ENCODE data around the gene SRPK3.
A peak's percentile ranks its signal among the peaks of the same experiment; 100 is the strongest.
"Not testable (repeated sequence)": the region's sequence is repeated elsewhere in the genome, so short reads cannot be mapped to it uniquely, and the experiment has no call there.

Gene SRPK3

DNA sequence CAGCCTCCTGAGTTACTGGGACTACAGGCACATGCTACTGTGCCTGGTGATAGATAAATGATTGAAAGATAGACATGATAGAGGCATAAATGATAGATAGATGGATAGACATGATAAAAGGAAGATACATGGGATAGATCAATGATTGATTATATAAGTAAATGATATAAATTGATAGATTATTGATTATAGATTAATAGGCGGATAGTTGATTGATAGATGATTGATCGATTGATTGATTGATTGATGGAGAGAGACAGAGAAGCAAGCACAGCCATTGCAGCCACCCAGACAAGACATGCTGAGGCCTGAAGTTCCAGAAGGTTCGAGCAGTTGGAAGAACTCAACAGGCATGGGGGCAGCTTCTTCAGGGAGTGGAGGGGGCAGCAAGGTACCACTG lies 34.5 kb upstream of the SRPK3 start:
- DNase-seq (ENCODE audit: low read depth in 2 of 2) = no peak

DNA sequence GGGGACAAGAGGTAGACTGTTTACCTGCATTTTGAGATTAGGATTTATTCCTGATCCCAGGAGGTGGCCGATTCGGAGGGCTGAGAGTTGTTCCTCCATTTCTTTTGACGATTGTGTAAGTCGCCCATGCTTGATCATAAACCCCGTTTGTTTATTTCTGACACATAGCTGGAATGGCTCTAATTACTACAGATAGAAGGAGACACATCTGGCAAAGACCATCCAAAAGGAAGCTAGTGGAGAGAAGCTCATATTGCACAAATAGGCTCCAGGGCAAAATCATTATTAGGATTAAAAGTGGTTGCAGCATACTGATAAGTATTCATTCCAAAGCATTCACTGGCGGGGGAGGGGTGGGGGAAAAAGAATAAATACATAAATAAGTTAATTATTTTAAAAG lies 33.9 kb upstream of the SRPK3 start:
- not testable (repeated sequence) for DNase-seq (ENCODE audit: low read depth in 2 of 2)

GRCh38 chrX:153749017-153749416 lies 31.8 kb upstream of the SRPK3 start:
- not testable (repeated sequence) for DNase-seq (ENCODE audit: low read depth in 2 of 2)

GRCh38 chrX:153750127-153750774 lies 30.6 kb upstream of the SRPK3 start:
- no peak for DNase-seq (ENCODE audit: low read depth in 2 of 2)

GRCh38 chrX:153755136-153755535 lies 25.7 kb upstream of the SRPK3 start:
- DNase-seq (ENCODE audit: low read depth in 2 of 2) = no peak

DNA sequence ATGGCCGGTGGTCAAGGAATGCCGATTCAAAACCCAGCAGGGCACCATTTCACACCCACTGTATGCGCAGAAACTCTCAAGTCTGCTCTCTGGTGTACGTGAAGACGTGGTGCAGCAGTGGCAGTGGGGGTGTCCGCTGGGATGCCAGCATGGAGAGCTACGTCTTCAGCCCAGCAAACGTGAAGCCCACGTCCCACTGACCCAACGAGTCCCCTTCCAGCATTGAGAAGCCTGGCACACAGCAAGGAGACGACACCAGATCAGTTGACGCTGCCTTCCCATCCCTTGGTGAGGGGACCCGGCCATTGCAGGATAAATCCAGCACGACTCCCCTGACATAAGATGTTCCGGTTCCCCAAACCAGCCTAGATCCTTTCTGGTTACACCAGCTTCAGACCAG lies 19.0 kb upstream of the SRPK3 start:
- DNase-seq (ENCODE audit: low read depth in 2 of 2) = no peak

- DNase-seq (ENCODE audit: low read depth in 2 of 2) = no peak
These were observed 18.1 kb upstream of the SRPK3 start for GRCh38 chrX:153762626-153763173.

- DNase-seq (ENCODE audit: low read depth in 2 of 2) = no peak
These were observed 17.4 kb upstream of the SRPK3 start for GRCh38 chrX:153763298-153763932.

DNA sequence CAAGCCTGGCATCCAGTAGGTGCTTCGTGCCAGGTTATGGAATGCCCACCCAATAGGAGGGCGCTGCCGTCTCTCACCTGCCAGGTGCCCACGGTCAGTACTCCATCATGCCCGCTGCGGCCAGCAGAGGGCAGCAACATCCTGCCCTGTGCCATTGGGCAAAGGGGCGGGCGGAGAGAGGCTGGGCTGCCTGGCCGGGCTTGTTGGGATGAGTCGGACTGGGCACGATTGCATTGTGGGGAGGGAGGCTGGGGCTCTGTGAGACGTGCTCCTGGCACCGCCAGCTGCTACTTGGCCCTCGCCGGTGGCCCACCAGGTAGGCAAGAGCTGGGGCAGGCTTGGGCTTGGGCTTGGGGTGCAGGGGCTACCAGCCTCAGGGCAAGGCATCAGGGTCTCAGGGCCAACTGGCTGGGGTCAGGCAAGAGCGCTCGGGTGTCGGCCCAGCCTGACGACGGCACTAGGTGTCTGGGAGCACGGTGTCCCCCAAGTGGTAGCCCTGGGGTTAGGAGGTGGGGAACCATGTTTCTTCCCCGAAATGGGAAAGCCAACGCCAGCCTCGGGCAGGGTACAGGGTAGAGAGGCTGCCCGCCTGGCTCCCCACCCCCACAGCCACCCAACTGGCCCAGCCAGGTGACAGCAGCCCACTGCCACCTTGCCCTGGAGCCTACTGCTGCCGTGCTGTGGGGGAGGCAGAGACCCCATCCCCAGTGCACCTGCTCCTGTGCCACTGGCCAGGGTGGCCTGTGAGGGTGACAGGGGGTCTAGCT lies 16.7 kb upstream of the SRPK3 start, which contains the start of gene PLXNB3:
PLXNB3 (plus strand) TSS at position 261 of the 767 bp plus-strand sequence. CDS start 1,287 bp downstream, outside the sequence.
- peak; percentile 38 to 51 for DNase-seq (ENCODE audit: low read depth in 2 of 2)

- no peak for DNase-seq (ENCODE audit: low read depth in 2 of 2)
These were observed 16.1 kb upstream of the SRPK3 start for GRCh38 chrX:153764786-153765137.

DNA sequence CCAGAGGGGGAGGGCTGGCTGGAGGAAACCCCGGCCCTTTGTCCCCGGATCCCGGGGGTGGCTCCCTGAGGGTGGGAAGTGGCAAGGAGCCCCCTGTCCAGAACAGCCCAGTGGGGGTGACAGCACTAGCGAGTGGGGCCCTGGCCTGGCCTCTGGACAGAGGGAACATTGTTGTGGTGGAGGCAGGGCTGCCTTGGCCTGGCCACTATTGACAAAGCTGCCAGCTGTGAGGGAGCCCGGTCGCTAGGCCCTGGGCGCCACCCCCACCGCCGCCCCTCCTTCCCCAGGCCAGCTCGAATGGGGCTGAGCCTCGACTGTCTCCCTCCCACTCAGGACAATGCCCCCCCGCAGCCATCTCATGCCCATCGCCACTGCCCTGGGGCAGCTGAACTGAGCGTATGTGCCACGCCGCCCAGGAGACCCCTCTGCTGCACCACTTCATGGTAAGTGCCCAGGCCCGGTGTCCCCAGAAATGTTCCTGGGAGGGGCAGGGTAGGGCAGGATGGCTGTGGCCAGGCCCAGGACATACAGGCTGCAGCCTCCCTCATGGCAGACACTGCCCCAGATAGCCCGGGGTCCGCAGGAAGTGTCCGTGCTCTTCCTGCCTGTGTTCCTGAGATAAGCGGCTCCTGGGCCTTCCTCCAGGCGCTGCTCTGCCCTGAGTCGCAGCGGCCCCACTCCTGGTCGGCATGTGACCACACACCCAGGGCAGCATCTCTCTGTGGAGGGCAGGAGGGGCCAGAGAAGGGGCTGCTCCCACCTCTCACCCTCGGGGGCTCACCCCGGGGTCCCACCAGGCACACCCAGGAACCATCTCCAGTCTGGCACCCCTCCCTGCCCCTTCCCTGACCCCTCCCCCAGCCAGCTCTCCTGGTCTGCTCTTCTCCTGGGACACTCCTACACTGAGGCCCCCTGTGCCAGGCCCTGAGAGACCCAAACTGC lies 15.4 kb upstream of the SRPK3 start:
- DNase-seq (ENCODE audit: low read depth in 2 of 2) = no peak

DNA sequence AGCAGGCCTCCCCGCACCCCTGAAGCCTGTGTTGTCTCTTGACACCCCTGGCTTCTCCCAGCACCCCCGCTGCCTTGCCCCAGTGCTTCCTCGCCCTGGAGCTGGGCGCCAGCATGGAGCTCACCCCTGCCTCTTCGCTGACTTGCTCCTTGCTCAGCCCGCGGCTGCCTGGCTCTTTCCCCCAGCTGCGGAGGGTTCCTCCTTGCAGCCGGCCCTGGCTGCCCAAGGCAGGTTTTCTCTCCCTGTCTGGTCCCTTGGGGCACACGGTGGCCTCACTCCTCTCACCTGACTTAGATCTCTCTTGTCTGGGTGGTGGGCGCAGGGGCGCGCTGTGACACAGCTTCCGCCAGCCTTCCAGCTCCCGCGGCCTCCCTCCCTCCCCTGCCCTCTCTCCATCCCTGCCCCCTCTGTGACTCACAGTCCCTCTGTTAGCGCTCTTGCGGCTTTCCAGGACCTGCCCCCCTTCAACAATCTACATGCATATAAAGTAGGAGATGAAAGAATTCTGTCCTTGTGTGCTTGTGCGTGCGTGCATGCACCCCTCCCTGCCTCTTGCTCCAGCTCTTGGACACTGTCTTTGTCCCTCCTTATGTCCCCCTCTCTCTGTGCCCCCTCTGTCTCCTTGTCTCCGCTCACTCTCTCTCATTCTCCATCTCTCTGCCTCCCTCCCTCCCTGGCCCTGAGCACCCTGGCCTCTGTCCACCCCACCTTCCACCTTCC lies 14.6 kb upstream of the SRPK3 start:
- no peak for DNase-seq (ENCODE audit: low read depth in 2 of 2)

GRCh38 chrX:153766871-153767673 lies 13.8 kb upstream of the SRPK3 start:
- no peak for DNase-seq (ENCODE audit: low read depth in 2 of 2)

DNA sequence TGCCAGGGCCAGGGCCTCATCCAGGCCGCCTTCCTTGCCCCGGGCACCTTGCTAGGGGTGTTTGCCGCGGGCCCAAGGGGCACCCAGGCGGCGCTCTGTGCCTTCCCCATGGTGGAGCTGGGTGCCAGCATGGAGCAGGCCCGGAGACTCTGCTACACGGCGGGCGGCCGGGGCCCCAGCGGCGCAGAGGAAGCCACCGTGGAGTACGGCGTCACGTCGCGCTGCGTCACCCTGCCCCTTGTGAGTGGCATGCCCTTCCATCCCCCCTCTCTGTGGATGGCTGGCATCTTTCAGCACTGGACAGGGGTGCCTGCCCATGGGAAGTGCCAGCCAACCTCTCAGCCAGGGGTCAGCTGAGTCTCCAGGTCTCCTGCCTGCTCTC lies 13.2 kb upstream of the SRPK3 start:
- no peak for DNase-seq (ENCODE audit: low read depth in 2 of 2)

DNA sequence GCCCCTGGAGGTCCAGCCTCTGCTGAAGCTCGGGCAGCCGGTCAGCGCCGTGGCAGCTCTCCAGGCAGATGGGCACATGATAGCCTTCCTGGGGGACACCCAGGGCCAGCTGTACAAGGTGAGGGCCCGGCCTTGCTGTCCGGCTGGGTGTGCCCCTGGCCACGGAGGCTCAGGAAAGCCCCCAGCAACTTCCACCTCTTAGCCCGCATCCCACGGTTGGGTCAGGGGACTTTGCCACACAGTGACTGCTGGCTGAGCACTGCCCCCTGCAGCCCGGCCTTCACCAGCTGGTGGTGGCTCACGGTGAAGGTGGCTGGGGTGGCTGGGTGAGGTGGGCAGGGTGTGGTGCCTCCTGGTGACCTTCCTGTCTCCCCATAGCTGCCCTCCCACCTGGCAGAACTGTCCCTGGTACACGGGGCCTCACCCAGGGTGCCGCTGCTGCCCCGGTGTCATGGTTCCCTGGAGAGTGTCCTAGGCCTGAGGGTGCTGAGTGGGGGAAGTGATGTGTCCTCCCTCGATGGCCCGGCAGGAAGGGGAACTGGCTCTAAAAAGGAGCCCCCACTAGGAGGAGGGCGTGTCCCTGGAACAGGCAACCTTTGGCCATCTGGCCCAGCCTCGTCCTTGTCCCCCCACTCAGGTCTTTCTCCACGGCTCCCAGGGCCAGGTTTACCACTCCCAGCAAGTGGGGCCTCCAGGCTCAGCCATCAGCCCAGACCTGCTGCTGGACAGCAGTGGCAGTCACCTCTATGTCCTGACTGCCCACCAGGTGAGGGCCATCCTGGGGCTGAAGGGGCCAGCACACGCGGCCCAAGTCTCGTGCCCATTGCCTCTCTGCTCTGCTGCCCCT lies 12.3 kb upstream of the SRPK3 start:
- no peak for DNase-seq (ENCODE audit: low read depth in 2 of 2)

DNA sequence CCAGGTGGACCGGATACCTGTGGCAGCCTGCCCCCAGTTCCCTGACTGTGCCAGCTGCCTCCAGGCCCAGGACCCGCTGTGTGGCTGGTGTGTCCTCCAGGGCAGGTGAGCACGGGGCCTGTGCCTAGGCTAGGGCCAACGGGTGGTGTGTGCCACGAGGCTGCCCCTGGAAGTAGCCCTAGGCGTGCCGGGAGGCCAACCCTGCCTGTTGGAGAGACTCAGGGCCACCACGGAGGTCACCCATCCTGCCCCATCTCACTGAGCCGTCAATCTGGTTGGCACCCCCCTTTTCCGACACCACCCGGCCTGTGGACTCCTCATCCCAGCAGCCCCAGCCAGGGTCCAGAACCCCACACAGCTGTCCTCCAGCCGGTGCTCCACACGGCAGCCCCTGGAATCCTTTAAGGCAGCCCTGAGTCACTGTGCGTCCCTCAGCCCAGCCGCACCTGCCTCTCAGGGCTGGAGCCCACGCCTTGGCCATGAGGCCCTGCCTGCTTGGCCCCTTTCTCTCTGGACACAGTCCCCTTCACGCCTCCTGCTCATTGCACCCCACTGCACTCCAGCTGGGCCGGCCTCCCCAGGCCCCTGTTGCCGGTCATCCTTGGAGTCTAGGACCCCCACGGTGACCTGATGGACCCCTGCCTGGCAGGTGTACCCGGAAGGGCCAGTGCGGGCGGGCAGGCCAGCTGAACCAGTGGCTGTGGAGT lies 11.5 kb upstream of the SRPK3 start:
- no peak for DNase-seq (ENCODE audit: low read depth in 2 of 2)

- no peak for DNase-seq (ENCODE audit: low read depth in 2 of 2)
These were observed 10.8 kb upstream of the SRPK3 start for GRCh38 chrX:153769865-153770600.
